Measurements from ENCODE around the gene ZSCAN22. TPM values are rescaled to one million over a fixed set of nuclear protein-coding genes. Genes with fewer than 3 reads are reported as not detected.
"Not testable (repeated sequence)": the region's sequence is repeated elsewhere in the genome, so short reads cannot be mapped to it uniquely, and the experiment has no call there.

ZSCAN22 gene
- total RNA-seq, 1 experiment from 2014 or later, result 5.2 TPM

GRCh38 chr19:58317476-58318072 lies 9.2 kb upstream of the ZSCAN22 start:
- DNase-seq (ENCODE audit: low read depth), result no peak

GRCh38 chr19:58318297-58318696 lies 8.5 kb upstream of the ZSCAN22 start:
- DNase-seq (ENCODE audit: low read depth), result no peak

GRCh38 chr19:58319241-58319640 lies 7.6 kb upstream of the ZSCAN22 start:
- no peak for DNase-seq (ENCODE audit: low read depth)

- DNase-seq (ENCODE audit: low read depth), result peak; percentile 27
These were observed 1.3 kb upstream of the ZSCAN22 start for GRCh38 chr19:58325311-58326022.

- no peak for DNase-seq (ENCODE audit: low read depth)
These were observed 287 bp upstream of the ZSCAN22 start for GRCh38 chr19:58326501-58326913.

GRCh38 chr19:58328999-58329398 lies 2.2 kb downstream of the ZSCAN22 start:
- DNase-seq (ENCODE audit: low read depth), result no peak

GRCh38 chr19:58330458-58330857 lies 3.7 kb downstream of the ZSCAN22 start:
- DNase-seq (ENCODE audit: low read depth), result peak; percentile 52

- DNase-seq (ENCODE audit: low read depth), result no peak
These were observed 5.9 kb downstream of the ZSCAN22 start for GRCh38 chr19:58332697-58333096.

- DNase-seq (ENCODE audit: low read depth), result no peak
These were observed 8.0 kb downstream of the ZSCAN22 start for GRCh38 chr19:58334691-58335249.

GRCh38 chr19:58335630-58336029 lies 8.8 kb downstream of the ZSCAN22 start:
- no peak for DNase-seq (ENCODE audit: low read depth)

- DNase-seq (ENCODE audit: low read depth), result no peak
These were observed 9.4 kb downstream of the ZSCAN22 start for GRCh38 chr19:58336216-58336615.

- no peak for DNase-seq (ENCODE audit: low read depth)
These were observed 10.0 kb downstream of the ZSCAN22 start for GRCh38 chr19:58336820-58337219.

- DNase-seq (ENCODE audit: low read depth), result no peak
These were observed 11.5 kb downstream of the ZSCAN22 start for GRCh38 chr19:58338336-58338735.

GRCh38 chr19:58338825-58339558 lies 12.2 kb downstream of the ZSCAN22 start:
- peak; percentile 50 for DNase-seq (ENCODE audit: low read depth)

- DNase-seq (ENCODE audit: low read depth), result no peak
These were observed 18.8 kb downstream of the ZSCAN22 start for GRCh38 chr19:58345558-58345957.

- peak; percentile 73 for DNase-seq (ENCODE audit: low read depth)
These were observed 20.5 kb downstream of the ZSCAN22 start for GRCh38 chr19:58346961-58347929.

- DNase-seq (ENCODE audit: low read depth), result not testable (repeated sequence)
These were observed 21.3 kb downstream of the ZSCAN22 start for GRCh38 chr19:58348080-58348479.

GRCh38 chr19:58349590-58349989 lies 22.8 kb downstream of the ZSCAN22 start:
- DNase-seq (ENCODE audit: low read depth), result no peak

GRCh38 chr19:58350001-58350861 lies 23.4 kb downstream of the ZSCAN22 start:
- DNase-seq (ENCODE audit: low read depth), result no peak
